ENCODE results near the gene TOMM20L.
"Not testable (repeated sequence)": the region's sequence is repeated elsewhere in the genome, so short reads cannot be mapped to it uniquely, and the experiment has no call there.

TOMM20L gene

DNA sequence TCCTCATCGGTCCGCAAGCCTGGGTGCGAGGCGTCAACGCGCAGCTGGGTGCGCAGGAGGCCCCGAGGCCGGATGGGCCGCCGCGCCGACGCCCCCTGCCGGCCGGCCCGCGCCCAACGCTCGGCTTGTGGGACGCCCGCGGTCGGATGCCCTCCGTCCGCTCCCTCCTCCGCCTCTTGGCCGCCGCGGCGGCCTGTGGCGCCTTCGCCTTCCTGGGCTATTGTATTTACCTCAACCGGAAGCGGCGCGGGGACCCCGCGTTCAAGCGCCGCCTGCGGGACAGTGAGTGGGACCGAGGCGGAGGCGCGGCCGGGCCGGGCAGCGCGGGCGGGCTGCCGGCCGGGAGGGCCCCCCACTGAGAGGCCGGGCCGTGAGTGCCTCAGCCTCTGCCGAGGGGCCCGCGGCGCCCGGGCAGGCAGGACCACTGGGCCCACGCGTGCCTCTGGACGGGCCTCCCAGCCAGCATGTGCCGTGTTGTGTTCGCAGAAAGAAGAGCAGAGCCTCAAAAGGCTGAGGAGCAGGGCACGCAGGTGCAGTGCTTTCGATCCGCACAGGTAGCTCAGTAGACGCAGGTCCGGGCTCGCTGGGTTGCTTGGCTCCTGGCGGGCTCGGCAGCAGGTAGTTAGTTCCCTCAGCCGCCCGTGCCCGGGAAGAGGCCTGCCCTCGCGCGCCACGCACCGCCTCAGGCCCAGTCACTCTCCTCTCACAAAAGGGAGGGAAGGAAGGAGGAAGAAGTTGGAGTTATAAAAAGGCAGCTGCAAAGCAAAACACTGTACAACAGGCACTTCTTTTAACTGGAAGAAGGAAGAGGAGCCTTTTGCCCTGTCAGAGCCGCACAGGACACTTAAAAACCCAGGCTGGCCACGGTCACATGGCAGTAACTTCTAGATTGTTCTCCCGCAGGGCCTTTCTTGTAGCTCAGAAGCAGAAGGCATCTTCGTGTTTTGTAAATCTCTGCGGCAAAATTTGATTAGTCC is at the start of gene TOMM20L:
Gene TOMM20L, plus strand, starts transcription at position 119 of the 977 bp plus-strand sequence. Its CDS starts 28 bp downstream, at position 147.
- peak; percentile 51 to 80 for DNase-seq

DNA sequence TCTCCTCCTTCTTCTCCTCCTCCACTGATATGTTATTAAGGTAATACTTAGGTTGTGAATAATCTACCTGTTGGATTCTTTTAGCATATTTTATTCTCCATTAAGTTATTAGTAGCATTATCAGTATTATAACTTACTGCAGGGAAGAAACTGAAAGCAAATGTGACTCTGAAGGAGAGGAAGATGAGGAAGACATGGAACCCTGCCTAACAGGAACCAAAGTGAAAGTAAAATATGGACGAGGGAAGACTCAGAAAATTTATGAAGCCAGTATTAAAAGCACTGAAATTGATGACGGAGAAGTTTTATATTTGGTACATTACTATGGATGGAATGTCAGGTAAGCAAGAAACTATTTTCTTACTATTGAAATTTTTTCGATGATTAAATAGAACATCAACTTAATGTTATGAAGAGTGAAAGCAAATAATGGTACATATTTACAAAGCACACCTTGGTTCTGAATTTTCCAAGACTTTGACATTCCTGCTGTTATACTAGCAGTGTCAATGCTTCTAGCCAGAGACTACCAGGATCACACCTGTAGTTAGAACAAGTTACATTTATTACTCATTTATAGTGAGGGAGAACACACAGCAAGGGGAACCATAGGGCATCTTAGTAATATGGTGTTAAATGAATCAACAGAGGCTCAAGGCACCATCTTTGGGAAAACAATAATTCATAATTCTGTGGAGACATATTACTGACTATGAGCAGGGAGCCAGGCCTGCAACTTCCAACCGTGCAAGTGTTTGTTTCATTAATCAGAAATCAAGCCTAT is 42.0 kb upstream of the TOMM20L start:
- DNase-seq: peak; percentile 27 to 29

DNA sequence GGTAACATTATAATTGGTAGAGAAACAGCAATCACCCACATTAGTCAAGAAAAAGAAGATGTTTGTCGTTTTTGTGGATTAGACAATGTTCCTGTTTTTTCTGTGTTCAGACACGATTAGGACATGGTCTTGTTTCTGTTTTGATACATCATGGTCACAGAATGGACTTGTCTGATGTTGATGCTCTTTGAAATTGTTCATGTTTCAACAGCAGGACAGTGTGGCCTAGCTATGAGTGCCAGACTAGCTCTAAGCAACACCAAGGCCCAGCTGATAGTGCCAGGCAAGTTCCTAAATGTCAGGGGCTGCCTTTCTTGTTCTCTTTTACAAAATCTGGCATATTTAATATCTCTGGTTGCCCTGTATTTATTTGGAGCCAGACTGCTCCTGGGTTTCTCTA is 40.9 kb upstream of the TOMM20L start:
- peak; percentile 25 to 41 for DNase-seq

DNA sequence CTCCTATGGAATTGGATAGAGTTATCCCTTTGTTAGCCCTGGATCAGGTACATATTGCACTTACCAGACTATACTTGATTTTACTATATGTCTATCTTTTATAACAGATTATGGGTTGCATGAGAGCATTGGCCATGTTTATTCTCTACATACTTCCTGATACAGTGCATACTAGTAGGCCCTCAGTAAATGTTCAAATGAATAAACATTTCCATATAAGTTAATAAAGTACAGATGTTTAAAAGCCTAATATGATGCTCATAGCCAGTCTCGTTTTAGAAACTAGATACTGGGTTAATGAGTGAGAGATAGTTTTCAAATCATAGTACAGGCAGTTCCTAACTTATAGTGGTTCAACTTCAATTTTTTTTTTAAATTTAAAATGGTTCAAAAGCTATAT is 39.5 kb upstream of the TOMM20L start:
- DNase-seq: no peak

- not testable (repeated sequence) for DNase-seq
These were observed 33.5 kb upstream of the TOMM20L start for GRCh38 chr14:58362272-58362671.

GRCh38 chr14:58362798-58363412 is 32.8 kb upstream of the TOMM20L start:
- DNase-seq: peak in 1 of 2 donors; percentile 13

- peak; percentile 34 to 35 for DNase-seq
These were observed 31.4 kb upstream of the TOMM20L start for GRCh38 chr14:58364316-58364715.

GRCh38 chr14:58367296-58367695 is 28.4 kb upstream of the TOMM20L start:
- DNase-seq: no peak

GRCh38 chr14:58368956-58369355 is 26.8 kb upstream of the TOMM20L start:
- DNase-seq: no peak

DNA sequence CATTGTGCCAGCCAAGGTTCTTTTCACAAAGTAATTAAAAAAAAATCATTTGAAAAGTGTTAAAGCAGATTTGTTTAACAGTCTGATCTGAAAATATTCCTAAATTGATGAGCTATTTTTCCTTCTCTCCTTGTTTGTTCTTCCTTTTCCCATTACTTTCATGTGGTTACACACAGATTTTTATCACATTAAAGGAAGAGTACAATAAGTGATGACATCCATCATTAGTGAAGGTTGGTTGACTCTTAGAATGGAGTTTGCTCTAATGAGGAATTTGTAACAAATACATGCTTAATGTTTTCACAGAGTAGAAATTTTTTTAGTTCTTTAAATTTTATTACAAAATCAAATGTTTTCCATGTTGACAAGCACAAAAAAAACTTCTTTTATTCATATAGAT is 18.9 kb upstream of the TOMM20L start:
- DNase-seq: no peak

DNA sequence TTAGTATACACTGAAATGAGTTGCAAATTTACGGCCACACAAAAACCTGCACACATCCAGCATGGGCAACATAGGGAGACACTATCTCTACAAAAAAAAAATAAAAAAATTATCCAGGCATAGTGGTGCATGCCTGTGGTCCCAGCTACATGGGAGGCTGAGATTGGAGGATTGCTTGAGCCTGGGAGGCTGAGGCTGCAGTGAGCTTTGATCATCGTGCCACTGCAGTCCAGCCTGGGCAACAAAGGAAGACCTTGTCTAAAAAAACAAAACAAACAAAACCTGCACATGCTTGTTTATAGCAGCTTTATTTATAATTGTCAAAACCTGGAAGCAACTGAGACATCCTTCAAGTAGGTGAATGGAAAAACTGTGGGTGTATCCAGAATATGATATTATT is 4.9 kb upstream of the TOMM20L start:
- no peak for DNase-seq

- DNase-seq: no peak
These were observed 243 bp upstream of the TOMM20L start for GRCh38 chr14:58395562-58395811.

DNA sequence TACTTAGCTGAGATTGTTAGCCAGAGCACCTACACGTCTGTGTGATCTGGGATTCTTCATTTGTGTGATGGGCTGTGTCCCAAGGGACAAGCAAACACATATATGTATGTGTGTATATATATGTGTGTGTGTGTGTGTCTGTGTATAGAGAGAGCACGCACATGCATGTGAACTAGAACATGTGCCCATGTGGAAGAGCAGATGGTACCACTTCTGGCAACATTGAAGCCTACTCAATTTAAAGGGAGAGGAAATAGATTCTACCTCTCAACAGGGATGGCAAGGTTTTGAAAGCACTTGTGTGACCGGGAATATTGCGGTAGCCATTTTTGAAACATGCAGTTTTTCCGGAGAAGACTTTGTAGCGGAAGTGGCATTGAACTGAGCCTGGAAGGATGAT is 1.4 kb downstream of the TOMM20L start:
- no peak for DNase-seq

- no peak for DNase-seq
These were observed 2.8 kb downstream of the TOMM20L start for GRCh38 chr14:58398495-58398894.

DNA sequence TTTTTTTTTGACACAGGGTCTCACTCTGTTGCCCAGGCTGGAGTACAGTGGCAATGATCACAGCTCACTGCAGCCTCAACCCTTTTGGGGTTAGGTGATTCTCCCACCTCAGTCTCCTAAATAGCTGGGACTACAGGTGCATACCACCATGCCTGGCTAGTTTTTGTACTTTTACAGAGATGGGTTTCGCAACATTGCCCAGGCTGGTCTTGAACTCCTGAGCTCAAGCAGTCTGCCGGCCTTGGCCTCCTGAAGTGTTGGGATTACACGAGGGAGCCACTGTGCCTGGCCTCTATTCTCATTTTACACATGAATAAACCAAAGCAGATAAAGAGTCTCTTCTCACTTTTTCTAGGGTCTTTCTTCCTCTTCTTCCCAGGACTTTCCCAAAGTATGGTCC is 3.2 kb downstream of the TOMM20L start:
- DNase-seq: no peak

GRCh38 chr14:58401587-58401986 is 5.9 kb downstream of the TOMM20L start:
- no peak for DNase-seq

- DNase-seq: no peak
These were observed 13.0 kb downstream of the TOMM20L start for GRCh38 chr14:58408681-58409215.

GRCh38 chr14:58414845-58415244 is 19.1 kb downstream of the TOMM20L start:
- no peak for DNase-seq

DNA sequence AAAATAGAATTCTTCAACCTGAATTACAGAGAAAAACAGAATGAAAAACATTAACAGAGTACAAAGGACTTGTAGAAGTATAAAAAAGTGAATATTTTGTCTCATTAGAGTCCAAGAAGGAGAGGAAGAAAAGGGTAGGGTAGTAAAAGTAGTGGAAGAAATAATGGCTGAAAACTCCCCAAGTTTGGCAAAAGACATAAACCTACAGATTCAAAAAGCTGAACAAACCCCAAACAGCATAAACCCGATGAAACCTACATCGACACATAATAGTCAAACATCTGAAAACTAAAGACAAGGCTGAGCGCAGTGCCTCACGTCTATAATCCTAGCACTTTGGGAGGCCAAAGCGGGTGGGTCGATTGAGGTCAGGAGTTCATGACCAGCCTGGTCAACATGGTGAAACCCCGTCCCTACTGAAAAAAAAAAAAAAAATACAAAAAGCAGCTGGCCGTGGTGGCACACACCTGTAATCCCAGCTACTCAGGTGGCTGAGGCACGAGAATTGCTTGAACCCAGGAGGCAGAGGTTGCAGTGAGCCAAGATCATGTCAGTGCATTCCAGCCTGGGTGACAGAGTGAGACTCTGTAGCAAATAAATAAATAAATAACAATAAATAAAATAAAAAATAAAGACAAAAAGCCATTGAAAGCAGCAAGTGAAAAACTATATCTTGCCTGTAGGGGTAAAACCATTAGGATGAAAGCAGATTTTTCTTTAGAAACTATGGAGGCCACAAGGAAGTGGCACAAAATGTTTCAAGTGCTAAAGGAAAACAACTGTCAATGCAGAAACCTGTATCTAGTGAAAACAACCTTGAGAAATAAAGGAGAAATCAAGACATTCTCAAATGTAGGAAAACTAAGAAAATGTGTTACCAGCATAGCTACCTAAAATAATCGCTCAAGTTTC is 20.2 kb downstream of the TOMM20L start:
- no peak for DNase-seq

DNA sequence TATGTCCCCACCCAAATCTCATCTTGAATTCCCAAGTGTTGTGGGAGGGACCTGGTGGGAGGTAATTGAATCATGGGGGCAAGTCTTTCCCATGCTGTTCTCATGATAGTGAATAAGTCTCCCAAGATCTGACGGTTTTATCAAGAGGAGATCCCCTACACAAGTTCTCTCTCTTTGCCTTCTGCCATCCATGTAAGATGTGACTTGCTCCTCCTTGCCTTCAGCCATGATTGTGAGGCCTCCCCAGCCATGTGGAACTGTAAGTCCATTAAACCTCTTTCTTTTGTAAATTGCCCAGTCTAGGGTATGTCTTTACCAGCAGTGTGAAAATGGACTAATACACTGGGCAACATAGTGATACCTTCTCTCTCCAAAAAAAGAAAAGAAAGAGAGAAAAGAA is 21.2 kb downstream of the TOMM20L start:
- DNase-seq: not testable (repeated sequence)

DNA sequence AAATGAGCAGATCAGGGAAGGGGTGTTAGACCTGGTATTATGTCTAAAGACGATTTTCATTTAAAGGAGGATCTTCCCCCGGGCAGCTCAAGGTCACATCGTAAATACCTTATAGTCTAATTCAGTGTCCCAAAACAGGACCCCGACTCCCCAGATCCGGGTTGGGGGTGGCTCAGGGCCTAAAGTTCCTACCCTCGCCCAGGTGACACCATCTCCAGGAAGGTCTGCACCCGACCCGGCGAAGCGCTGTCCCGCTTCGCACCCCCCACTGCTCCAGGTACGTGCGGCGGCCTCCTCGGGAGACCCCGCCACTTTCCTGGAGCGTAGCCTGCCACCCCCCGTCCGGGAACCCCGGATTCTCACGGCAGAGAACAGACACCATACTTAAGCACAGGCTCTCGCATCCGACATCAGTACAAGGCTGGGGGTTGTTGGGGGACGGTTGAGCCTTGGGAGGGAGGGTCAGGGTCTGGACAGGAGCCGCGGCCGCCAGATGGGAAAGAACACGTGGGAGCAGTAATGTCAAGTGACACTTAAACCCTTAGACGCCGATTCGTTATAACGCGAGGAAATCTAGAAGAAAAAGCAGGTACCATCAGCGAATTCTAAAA is 31.0 kb downstream of the TOMM20L start:
- DNase-seq: peak in 1 of 2 donors; percentile 46
